ENCODE data around the gene ADAT2.
"Not testable (repeated sequence)": the region's sequence is repeated elsewhere in the genome, so short reads cannot be mapped to it uniquely, and the experiment has no call there.

The ADAT2 gene

GRCh38 chr6:143447865-143448264 is 2.6 kb downstream of the ADAT2 start:
- DNase-seq; in situ Hi-C loops (cut with HindIII; ENCODE audit: low pct_ligation_motif_present, low pct_unique_long_range_greater_than_20kb, low sequenced_read_pairs): not testable (repeated sequence)

DNA sequence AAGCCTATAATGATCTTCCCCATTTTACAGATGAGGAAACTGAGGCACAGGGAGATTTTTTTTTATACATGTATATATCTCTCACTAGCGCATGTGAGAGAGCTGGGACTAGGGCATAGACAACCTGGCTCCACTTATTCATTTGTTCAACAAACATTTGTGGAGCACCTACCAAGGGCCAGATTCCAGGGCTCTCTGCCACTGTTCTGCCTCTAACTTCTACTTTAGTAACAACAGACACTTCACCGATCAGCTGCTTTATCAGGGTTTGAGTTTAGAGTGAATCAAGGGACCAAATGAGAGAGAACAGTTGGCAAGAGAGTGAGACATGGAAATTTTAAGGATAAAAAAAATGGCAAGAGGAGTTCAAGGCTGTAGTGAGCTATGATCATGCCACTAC is 7.4 kb downstream of the ADAT2 start:
- in situ Hi-C loops (cut with HindIII; ENCODE audit: low pct_ligation_motif_present, low pct_unique_long_range_greater_than_20kb, low sequenced_read_pairs), result no loop called here
- DNase-seq, result no peak

- no peak for DNase-seq
- in situ Hi-C loops (cut with HindIII; ENCODE audit: low pct_ligation_motif_present, low pct_unique_long_range_greater_than_20kb, low sequenced_read_pairs), result no loop called here
Measured at GRCh38 chr6:143441680-143442545, 8.6 kb downstream of the ADAT2 start.

DNA sequence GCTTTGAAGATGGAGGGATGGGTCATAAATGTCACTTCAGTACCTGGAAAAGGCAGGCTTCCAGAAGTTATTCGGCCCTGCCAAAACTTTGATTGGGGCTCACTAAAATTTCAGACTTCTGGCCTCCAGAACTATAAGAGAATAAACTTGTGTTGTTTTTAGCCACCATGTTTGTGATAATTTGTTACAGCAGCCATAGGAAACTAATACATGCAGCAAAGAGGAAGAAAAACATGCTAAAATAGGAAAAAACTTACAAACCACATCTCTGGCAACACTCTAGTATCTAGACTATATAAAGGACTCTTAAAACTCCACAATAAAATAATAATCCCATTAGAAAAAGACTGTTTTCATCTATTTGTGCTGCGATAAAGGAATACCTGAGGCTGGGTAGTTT is 9.5 kb downstream of the ADAT2 start:
- in situ Hi-C loops (cut with HindIII; ENCODE audit: low pct_ligation_motif_present, low pct_unique_long_range_greater_than_20kb, low sequenced_read_pairs), result no loop called here
- DNase-seq, result no peak

- in situ Hi-C loops (cut with HindIII; ENCODE audit: low pct_ligation_motif_present, low pct_unique_long_range_greater_than_20kb, low sequenced_read_pairs), result no loop called here
- DNase-seq, result no peak
Measured at GRCh38 chr6:143432588-143432987, 17.9 kb downstream of the ADAT2 start.

- DNase-seq, result no peak
- in situ Hi-C loops (cut with HindIII; ENCODE audit: low pct_ligation_motif_present, low pct_unique_long_range_greater_than_20kb, low sequenced_read_pairs), result no loop called here
Measured at GRCh38 chr6:143431226-143431625, 19.3 kb downstream of the ADAT2 start.

- DNase-seq, result no peak
- in situ Hi-C loops (cut with HindIII; ENCODE audit: low pct_ligation_motif_present, low pct_unique_long_range_greater_than_20kb, low sequenced_read_pairs), result no loop called here
Measured at GRCh38 chr6:143429970-143430369, 20.5 kb downstream of the ADAT2 start.

- in situ Hi-C loops (cut with HindIII; ENCODE audit: low pct_ligation_motif_present, low pct_unique_long_range_greater_than_20kb, low sequenced_read_pairs), result no loop called here
- DNase-seq, result peak; percentile 65
Measured at GRCh38 chr6:143427109-143427817, 23.2 kb downstream of the ADAT2 start.

- in situ Hi-C loops (cut with HindIII; ENCODE audit: low pct_ligation_motif_present, low pct_unique_long_range_greater_than_20kb, low sequenced_read_pairs), result no loop called here
- no peak for DNase-seq
Measured at GRCh38 chr6:143426026-143426425, 24.5 kb downstream of the ADAT2 start.

DNA sequence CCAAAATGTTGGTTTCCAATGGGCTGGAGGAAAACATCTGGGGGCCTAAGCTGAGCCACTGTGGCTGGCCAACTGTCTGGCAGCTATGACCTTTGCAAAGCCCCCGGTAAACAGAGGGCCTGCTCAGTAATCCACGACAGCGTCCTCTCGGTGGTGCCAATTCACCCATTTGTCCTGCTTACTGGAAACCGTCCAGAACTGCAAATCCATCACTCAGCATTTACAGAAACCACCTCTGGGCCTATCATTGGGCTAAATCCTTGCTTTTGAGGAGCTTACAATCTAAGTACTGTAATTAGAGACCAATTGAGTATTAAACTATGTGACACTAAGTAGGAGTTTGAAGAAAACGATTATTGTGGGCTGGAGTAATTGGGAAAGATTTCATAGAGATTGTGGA is 31.0 kb downstream of the ADAT2 start:
- DNase-seq, result no peak
- in situ Hi-C loops (cut with HindIII; ENCODE audit: low pct_ligation_motif_present, low pct_unique_long_range_greater_than_20kb, low sequenced_read_pairs), result no loop called here

GRCh38 chr6:143414769-143415168 is 35.7 kb downstream of the ADAT2 start:
- in situ Hi-C loops (cut with HindIII; ENCODE audit: low pct_ligation_motif_present, low pct_unique_long_range_greater_than_20kb, low sequenced_read_pairs), result no loop called here
- no peak for DNase-seq

DNA sequence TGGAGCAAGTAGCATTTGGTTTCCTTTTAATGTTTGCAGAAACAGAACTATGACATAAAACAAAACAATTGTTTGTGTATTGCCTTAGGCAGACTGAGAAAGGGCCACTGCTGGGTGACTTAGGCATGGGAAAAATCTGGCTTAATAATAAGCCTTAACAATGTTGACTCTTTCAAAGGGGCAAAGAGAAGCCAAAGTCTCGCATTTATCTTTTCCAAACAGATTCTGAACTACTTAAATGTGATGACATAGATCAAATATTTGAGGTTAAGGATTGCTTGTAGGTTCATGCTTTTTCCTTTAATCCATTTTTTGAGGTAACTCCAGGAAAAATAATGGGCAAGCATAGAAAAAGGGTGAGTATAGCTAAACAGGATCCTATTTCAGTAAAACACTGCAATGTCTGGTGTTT is 39.6 kb downstream of the ADAT2 start:
- DNase-seq, result no peak
- in situ Hi-C loops (cut with HindIII; ENCODE audit: low pct_ligation_motif_present, low pct_unique_long_range_greater_than_20kb, low sequenced_read_pairs), result no loop called here

DNA sequence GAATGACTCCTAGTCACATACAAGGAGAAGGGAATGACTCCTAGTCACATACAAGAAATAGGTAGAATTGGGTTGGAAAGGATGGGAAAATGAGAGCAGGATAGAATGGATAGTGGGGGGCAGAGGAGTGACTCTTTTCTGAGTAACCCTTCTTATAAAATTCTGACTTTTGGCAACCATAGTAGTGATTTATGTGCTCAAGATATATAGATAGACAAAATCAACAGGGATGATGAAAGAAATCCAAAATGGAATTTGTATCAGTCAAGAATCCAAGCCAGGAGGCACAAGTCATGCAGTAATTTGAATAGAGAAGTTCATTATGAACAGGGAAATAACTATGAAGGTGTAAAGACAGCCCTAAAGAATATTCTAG is 41.7 kb downstream of the ADAT2 start:
- in situ Hi-C loops (cut with HindIII; ENCODE audit: low pct_ligation_motif_present, low pct_unique_long_range_greater_than_20kb, low sequenced_read_pairs), result no loop called here

DNA sequence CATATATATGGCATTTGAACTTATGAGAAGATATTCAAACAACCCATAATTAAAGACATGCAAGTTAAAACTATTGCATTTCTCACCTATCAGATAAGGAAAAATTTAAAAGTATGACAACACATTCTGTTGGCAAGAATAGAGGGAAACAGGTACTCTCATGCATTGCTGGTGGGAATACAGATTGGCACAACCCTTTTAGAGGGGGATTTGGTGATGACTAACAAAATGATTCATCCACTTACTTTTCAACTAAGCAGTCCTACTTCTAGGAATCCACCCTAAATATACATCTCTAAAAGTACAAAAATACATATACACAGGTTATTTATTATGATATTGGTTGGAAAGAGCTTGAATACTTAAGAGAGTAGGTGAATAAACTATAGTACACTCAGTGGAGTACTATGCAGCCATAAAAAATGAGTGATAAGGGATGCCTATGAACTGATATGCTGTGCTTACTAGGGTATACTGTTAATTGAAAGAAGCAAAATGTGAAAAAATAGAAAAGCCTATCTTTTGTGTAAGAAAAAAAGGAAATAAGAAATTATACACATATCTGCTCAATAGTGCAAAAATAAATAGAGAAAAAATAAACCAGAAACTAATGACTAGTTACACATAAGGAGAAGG is 42.2 kb downstream of the ADAT2 start:
- no peak for DNase-seq
- in situ Hi-C loops (cut with HindIII; ENCODE audit: low pct_ligation_motif_present, low pct_unique_long_range_greater_than_20kb, low sequenced_read_pairs), result no loop called here

More for the DNA sequence above, 41.7 kb downstream of the ADAT2 start:
- DNase-seq, result no peak

- no peak for DNase-seq
- in situ Hi-C loops (cut with HindIII; ENCODE audit: low pct_ligation_motif_present, low pct_unique_long_range_greater_than_20kb, low sequenced_read_pairs), result no loop called here
Measured at GRCh38 chr6:143406673-143407072, 43.8 kb downstream of the ADAT2 start.

GRCh38 chr6:143405373-143406154 is 44.9 kb downstream of the ADAT2 start:
- in situ Hi-C loops (cut with HindIII; ENCODE audit: low pct_ligation_motif_present, low pct_unique_long_range_greater_than_20kb, low sequenced_read_pairs), result no loop called here
- no peak for DNase-seq

DNA sequence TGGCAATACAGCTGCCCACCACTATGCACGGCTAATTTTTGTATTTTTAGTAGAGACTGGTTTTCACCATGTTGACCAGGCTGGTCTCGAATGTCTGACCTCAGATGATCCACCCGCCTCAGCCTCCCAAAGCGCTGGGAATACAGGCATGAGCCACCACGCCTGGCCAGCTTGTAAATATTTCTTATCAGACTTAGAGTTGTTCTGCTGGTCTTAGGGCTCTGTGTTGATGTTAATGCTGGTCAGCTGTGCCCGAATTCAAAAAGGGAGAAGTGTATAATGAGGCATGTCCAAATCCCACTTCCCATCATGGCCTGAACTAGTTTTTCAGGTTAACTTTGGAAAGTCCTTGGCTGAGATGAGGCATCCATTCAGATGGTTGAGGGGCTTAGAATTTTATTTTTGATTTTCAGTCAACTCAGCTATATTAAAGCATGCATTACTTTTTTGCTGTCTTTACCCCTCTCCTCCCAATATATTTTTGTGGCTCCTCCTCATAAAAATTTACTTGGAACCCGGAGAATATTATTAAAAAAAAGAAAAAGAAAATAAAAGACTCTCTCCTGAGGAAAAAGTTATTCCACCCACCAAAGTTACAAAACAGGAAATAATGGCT is 47.7 kb downstream of the ADAT2 start:
- DNase-seq, result no peak
- in situ Hi-C loops (cut with HindIII; ENCODE audit: low pct_ligation_motif_present, low pct_unique_long_range_greater_than_20kb, low sequenced_read_pairs), result no loop called here

- in situ Hi-C loops (cut with HindIII; ENCODE audit: low pct_ligation_motif_present, low pct_unique_long_range_greater_than_20kb, low sequenced_read_pairs), result no loop called here
- no peak for DNase-seq
Measured at GRCh38 chr6:143401636-143402370, 48.7 kb downstream of the ADAT2 start.

Measured in ACHN (cell line).